Measurements from ENCODE around the gene LBH.

DNA sequence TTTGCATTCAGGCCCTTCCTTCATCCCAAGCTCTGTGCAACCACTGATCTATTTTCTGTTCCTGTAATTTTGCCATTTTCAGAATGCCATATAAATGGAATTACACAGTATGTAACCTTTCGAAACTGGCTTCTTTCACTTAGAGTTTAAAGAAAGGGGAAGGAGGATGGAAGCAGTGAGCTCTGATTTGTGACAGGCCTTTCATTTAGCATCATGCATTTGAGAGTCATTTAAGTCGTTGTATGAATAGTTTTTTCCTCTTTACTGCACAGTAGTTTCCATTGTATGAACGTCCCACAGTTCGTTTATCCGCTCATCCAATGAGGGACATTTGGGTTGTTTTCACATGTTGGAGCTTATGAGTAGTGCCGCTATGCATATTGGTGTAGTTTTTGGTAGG, 67.0 kb downstream of the LBH start:
- TF ChIP-seq, protein P1, sequence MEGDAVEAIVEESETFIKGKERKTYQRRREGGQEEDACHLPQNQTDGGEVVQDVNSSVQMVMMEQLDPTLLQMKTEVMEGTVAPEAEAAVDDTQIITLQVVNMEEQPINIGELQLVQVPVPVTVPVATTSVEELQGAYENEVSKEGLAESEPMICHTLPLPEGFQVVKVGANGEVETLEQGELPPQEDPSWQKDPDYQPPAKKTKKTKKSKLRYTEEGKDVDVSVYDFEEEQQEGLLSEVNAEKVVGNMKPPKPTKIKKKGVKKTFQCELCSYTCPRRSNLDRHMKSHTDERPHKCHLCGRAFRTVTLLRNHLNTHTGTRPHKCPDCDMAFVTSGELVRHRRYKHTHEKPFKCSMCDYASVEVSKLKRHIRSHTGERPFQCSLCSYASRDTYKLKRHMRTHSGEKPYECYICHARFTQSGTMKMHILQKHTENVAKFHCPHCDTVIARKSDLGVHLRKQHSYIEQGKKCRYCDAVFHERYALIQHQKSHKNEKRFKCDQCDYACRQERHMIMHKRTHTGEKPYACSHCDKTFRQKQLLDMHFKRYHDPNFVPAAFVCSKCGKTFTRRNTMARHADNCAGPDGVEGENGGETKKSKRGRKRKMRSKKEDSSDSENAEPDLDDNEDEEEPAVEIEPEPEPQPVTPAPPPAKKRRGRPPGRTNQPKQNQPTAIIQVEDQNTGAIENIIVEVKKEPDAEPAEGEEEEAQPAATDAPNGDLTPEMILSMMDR (IDR thresholded peaks at IDR 0.05; ENCODE audit: borderline replicate concordance, extremely low read depth, low read length, poor library complexity, severe bottlenecking), result no peak
- no peak for TF ChIP-seq EZH2 (IDR thresholded peaks at IDR 0.05; ENCODE audit: borderline replicate concordance, low read depth, low read length, severe bottlenecking)
